HG03039 (cell line): Measurements from ENCODE around the gene CCDC57.
"Not testable (repeated sequence)": the region's sequence is repeated elsewhere in the genome, so short reads cannot be mapped to it uniquely, and the experiment has no call there.

Experiments used
- ATAC-seq: cut with Tn5 transposase; IDR thresholded peaks from one replicate; pipeline ENCODE4 v1.9.1; 2021; ENCODE audit warnings: mild to moderate bottlenecking, moderate library complexity; ENCODE audit not compliant: unreplicated experiment

The CCDC57 gene

GRCh38 chr17:82133166-82133953 lies 79.3 kb downstream of the CCDC57 start:
- not testable (repeated sequence) for ATAC-seq

- ATAC-seq, result no peak
Observed at GRCh38 chr17:82129095-82129494, 83.5 kb downstream of the CCDC57 start.

GRCh38 chr17:82128287-82128686 lies 84.4 kb downstream of the CCDC57 start:
- no peak for ATAC-seq

- no peak for ATAC-seq
Observed at GRCh38 chr17:82127704-82128103, 84.9 kb downstream of the CCDC57 start.

GRCh38 chr17:82127315-82127595 lies 85.4 kb downstream of the CCDC57 start:
- no peak for ATAC-seq

- no peak for ATAC-seq
Observed at GRCh38 chr17:82126556-82127314, 85.9 kb downstream of the CCDC57 start.

- ATAC-seq, result no peak
Observed at GRCh38 chr17:82124101-82124500, 88.5 kb downstream of the CCDC57 start.

- ATAC-seq, result no peak
Observed at GRCh38 chr17:82121660-82122629, 90.7 kb downstream of the CCDC57 start.

GRCh38 chr17:82121246-82121645 lies 91.4 kb downstream of the CCDC57 start:
- ATAC-seq, result no peak

GRCh38 chr17:82120148-82120547 lies 92.5 kb downstream of the CCDC57 start:
- ATAC-seq, result no peak

- no peak for ATAC-seq
Observed at GRCh38 chr17:82118815-82119380, 93.7 kb downstream of the CCDC57 start.

GRCh38 chr17:82118168-82118814 lies 94.4 kb downstream of the CCDC57 start:
- no peak for ATAC-seq

- ATAC-seq, result no peak
Observed at GRCh38 chr17:82117139-82118090, 95.2 kb downstream of the CCDC57 start.

- ATAC-seq, result no peak
Observed at GRCh38 chr17:82116246-82116645, 96.4 kb downstream of the CCDC57 start.

GRCh38 chr17:82114872-82115271 lies 97.8 kb downstream of the CCDC57 start:
- no peak for ATAC-seq

GRCh38 chr17:82114447-82114846 lies 98.2 kb downstream of the CCDC57 start:
- ATAC-seq, result no peak

- ATAC-seq, result no peak
Observed at GRCh38 chr17:82113941-82114340, 98.7 kb downstream of the CCDC57 start.

- ATAC-seq, result no peak
Observed at GRCh38 chr17:82113422-82113821, 99.2 kb downstream of the CCDC57 start.

- no peak for ATAC-seq
Observed at GRCh38 chr17:82112914-82113311, 99.7 kb downstream of the CCDC57 start.
